Esophagus squamous epithelium (tissue), 4 donors: ENCODE results near the gene DOK6.

Experiments
- CTCF ChIP-seq, 6 experiments: fragments of 450-650 bp in 4 of 6; fragments of 200-600 bp in 2 of 6; sonication (generic) in 2 of 6; IDR thresholded peaks; one replicate each; pipeline ENCODE4 v1.5.1; 2016 to 2019; ENCODE audit warnings: antibody characterized with exemption in 6 of 6, mild to moderate bottlenecking in 4 of 6, moderate library complexity in 4 of 6
- POLR2A ChIP-seq, 4 donors: fragments of 450-650 bp; IDR thresholded peaks; one replicate each; pipeline ENCODE4 v1.6.1; 2017; ENCODE audit warnings: antibody characterized with exemption in 4 of 4, mild to moderate bottlenecking in 4 of 4, moderate library complexity in 3 of 4

GRCh38 chr18:69730664-69731063, 330.0 kb downstream of the DOK6 start:
- no peak for TF ChIP-seq POLR2A (IDR thresholded peaks at IDR 0.05)
- no peak for TF ChIP-seq CTCF (IDR thresholded peaks at IDR 0.05)
